Bone marrow (tissue), 2 donors: ENCODE results near the gene ENO3.

Source experiments
- DNase-seq, 2 donors: peaks; one replicate each; lab custom pipeline; 2025; lab: John Stamatoyannopoulos, UW

Gene ENO3

GRCh38 chr17:4973256-4974114 lies 22.6 kb downstream of the ENO3 start:
- DNase-seq, result no peak

- DNase-seq, result no peak
Measured at GRCh38 chr17:4974115-4974670, 23.3 kb downstream of the ENO3 start.

- peak in 1 of 2 donors; percentile 78 for DNase-seq
Measured at GRCh38 chr17:4978726-4979125, 27.8 kb downstream of the ENO3 start.

- peak in 1 of 2 donors; percentile 37 for DNase-seq
Measured at GRCh38 chr17:4980644-4981216, 29.8 kb downstream of the ENO3 start.

- DNase-seq, result no peak
Measured at GRCh38 chr17:4982305-4982704, 31.4 kb downstream of the ENO3 start.

GRCh38 chr17:4986403-4986802 lies 35.5 kb downstream of the ENO3 start:
- DNase-seq, result no peak

GRCh38 chr17:4986951-4987766 lies 36.2 kb downstream of the ENO3 start, which contains the start of gene CAMTA2:
CAMTA2 (minus strand) TSS chr17:4987675; CDS start chr17:4986222, 1,453 bp downstream.
- DNase-seq, result peak; percentile 65 to 76

- DNase-seq, result no peak
Measured at GRCh38 chr17:4987767-4988567, 37.0 kb downstream of the ENO3 start.

GRCh38 chr17:4994081-4994595 lies 43.2 kb downstream of the ENO3 start:
- no peak for DNase-seq

- peak; percentile 57 to 78 for DNase-seq
Measured at GRCh38 chr17:4997302-4998026, 46.5 kb downstream of the ENO3 start, which contains the start of the genes INCA1 and KIF1C. INCA1 (minus strand) TSS chr17:4997522; CDS start chr17:4994437, 3,085 bp downstream. KIF1C (plus strand) TSS chr17:4997950; CDS start chr17:5000247, 2,297 bp downstream.

- no peak for DNase-seq
Measured at GRCh38 chr17:4998027-4998731, 47.3 kb downstream of the ENO3 start.

GRCh38 chr17:4998732-4999429 lies 48.0 kb downstream of the ENO3 start:
- DNase-seq, result no peak

- DNase-seq, result no peak
Measured at GRCh38 chr17:4999430-5000093, 48.6 kb downstream of the ENO3 start.

- DNase-seq, result no peak
Measured at GRCh38 chr17:5000237-5000639, 49.3 kb downstream of the ENO3 start.

- DNase-seq, result no peak
Measured at GRCh38 chr17:5002121-5002788, 51.3 kb downstream of the ENO3 start.

GRCh38 chr17:5003214-5003867 lies 52.4 kb downstream of the ENO3 start:
- no peak for DNase-seq
